Activated B cell treated with CpG ODN at 0.5 μM for 24 hours (primary cell): ENCODE data around the gene CACNA2D3. TPM values are rescaled to one million over a fixed set of nuclear protein-coding genes. Genes with fewer than 3 reads are reported as not detected.

Source experiments
- ATAC-seq: fragments of 200-7000 bp; cut with Tn5 transposase; one replicate; pipeline ENCODE4 v1.10.0; 2021; ENCODE audit warnings: low read depth, mild to moderate bottlenecking, moderate library complexity
- CTCF ChIA-PET: fragments of 350-600 bp; sonication (Branson Sonifier 250); formaldehyde crosslinking; loops from one replicate; lab custom pipeline; 2021; ENCODE audit warnings: antibody characterized with exemption; lab: Charles Lee
- POLR2A ChIA-PET: fragments of 350-600 bp; sonication (Branson Sonifier 250); formaldehyde crosslinking; loops from one replicate; lab custom pipeline; 2021; ENCODE audit warnings: antibody characterized with exemption; lab: Charles Lee
- DNase-seq: peaks from one replicate; pipeline ENCODE4 v3.0.0; 2022
- H3K27ac Mint-ChIP-seq: one replicate; pipeline ENCODE4 v1.8.0; 2020; ENCODE audit warnings: mixed read lengths
- H3K27me3 Mint-ChIP-seq: one replicate; pipeline ENCODE4 v1.8.0; 2021; ENCODE audit warnings: mixed read lengths
- H3K36me3 Mint-ChIP-seq: one replicate; pipeline ENCODE4 v1.8.0; 2021; ENCODE audit warnings: low read depth, mixed read lengths
- H3K4me1 Mint-ChIP-seq: one replicate; pipeline ENCODE4 v1.8.0; 2021; ENCODE audit warnings: mixed read lengths
- H3K4me3 Mint-ChIP-seq: one replicate; pipeline ENCODE4 v1.8.0; 2020; ENCODE audit warnings: mild to moderate bottlenecking, mixed read lengths
- H3K9me3 Mint-ChIP-seq: one replicate; pipeline ENCODE4 v1.8.0; 2020; ENCODE audit warnings: mixed read lengths
- CTCF ChIP-seq: fragments of 200-600 bp; IDR thresholded peaks from one replicate; pipeline ENCODE4 v1.8.0; 2022; ENCODE audit warnings: antibody characterized with exemption, mild to moderate bottlenecking
- intact Hi-C: fragments of 100-400 bp; cut with micrococcal nuclease; formaldehyde crosslinking; loops from one replicate; pipeline ENCODE4 v1.15.1; 2024
- total RNA-seq: library from RNA; stranded (reverse); gene quantifications from 2 replicates; pipeline ENCODE4 v1.2.3, GENCODE V29; 2022

CACNA2D3 gene
- total RNA-seq, 1 donor from 2014 or later = not detected

- H3K4me1 Mint-ChIP-seq = no peaks in the 10 kb centered on the region
- ChIA-PET CTCF (no interaction called here), POLR2A (no interaction called here)
- H3K36me3 Mint-ChIP-seq = no peaks in the 10 kb centered on the region
- TF ChIP-seq CTCF = no peak
- no peak overlapping the region for H3K4me3 Mint-ChIP-seq
- intact Hi-C loops = no loop called here
- H3K27ac Mint-ChIP-seq = no peak overlapping the region
- DNase-seq (no peak), ATAC-seq (no peak)
- H3K9me3 Mint-ChIP-seq = peaks cover 6% of the 10 kb centered on the region
- no peaks in the 10 kb centered on the region for H3K27me3 Mint-ChIP-seq
Measured at GRCh38 chr3:54712539-54712938, 590.2 kb downstream of the CACNA2D3 start.

- ATAC-seq (no peak), DNase-seq (no peak)
- Mint-ChIP-seq H3K36me3 (no peaks in the 10 kb centered on the region), H3K4me1 (no peaks in the 10 kb centered on the region), H3K27ac (no peak overlapping the region), H3K4me3 (no peak overlapping the region), H3K9me3 (peaks cover 6% of the 10 kb centered on the region), H3K27me3 (no peaks in the 10 kb centered on the region)
- CTCF ChIA-PET = no interaction called here
- POLR2A ChIA-PET = no interaction called here
- intact Hi-C loops = no loop called here
- no peak for TF ChIP-seq CTCF
Measured at GRCh38 chr3:54713031-54713430, 590.7 kb downstream of the CACNA2D3 start.

- POLR2A ChIA-PET = no interaction called here
- Mint-ChIP-seq H3K27me3 (no peaks in the 10 kb centered on the region), H3K9me3 (peaks cover 6% of the 10 kb centered on the region), H3K36me3 (no peaks in the 10 kb centered on the region), H3K4me1 (no peaks in the 10 kb centered on the region), H3K4me3 (no peak overlapping the region), H3K27ac (no peak overlapping the region)
- intact Hi-C loops = no loop called here
- TF ChIP-seq CTCF = no peak
- DNase-seq (no peak), ATAC-seq (no peak)
- CTCF ChIA-PET = no interaction called here
Measured at GRCh38 chr3:54713455-54713854, 591.1 kb downstream of the CACNA2D3 start.

- ChIA-PET CTCF (no interaction called here), POLR2A (no interaction called here)
- intact Hi-C loops = no loop called here
- Mint-ChIP-seq H3K4me3 (no peak overlapping the region), H3K9me3 (peaks cover 6% of the 10 kb centered on the region), H3K36me3 (no peaks in the 10 kb centered on the region), H3K27ac (no peak overlapping the region), H3K4me1 (no peaks in the 10 kb centered on the region), H3K27me3 (no peaks in the 10 kb centered on the region)
- ATAC-seq (no peak), DNase-seq (no peak)
- no peak for TF ChIP-seq CTCF
Measured at GRCh38 chr3:54714035-54714434, 591.7 kb downstream of the CACNA2D3 start.

- Mint-ChIP-seq H3K4me3 (no peak overlapping the region), H3K27ac (no peak overlapping the region), H3K36me3 (no peaks in the 10 kb centered on the region), H3K27me3 (no peaks in the 10 kb centered on the region), H3K9me3 (peaks cover 6% of the 10 kb centered on the region), H3K4me1 (no peaks in the 10 kb centered on the region)
- DNase-seq (no peak), ATAC-seq (no peak)
- intact Hi-C loops = no loop called here
- no peak for TF ChIP-seq CTCF
- POLR2A ChIA-PET = no interaction called here
- CTCF ChIA-PET = no interaction called here
Measured at GRCh38 chr3:54717506-54717905, 595.2 kb downstream of the CACNA2D3 start.
